H9 (cell line): ENCODE results near the gene GDAP1L1. TPM values are rescaled to one million over a fixed set of nuclear protein-coding genes. Genes with fewer than 3 reads are reported as not detected.

ENCODE experiments used
- DNase-seq: peaks from one replicate; pipeline ENCODE4 v3.0.0-alpha.2; 2017
- H2AFZ ChIP-seq: one replicate; pipeline ENCODE4 v1.6.1; 2013; ENCODE audit warnings: mild to moderate bottlenecking, low read length, control low read depth, moderate library complexity
- H2AK5ac ChIP-seq: 2 replicates; pipeline ENCODE4 v1.6.1; 2013; ENCODE audit warnings: low read length, control low read depth, mixed read lengths; ENCODE audit not compliant: insufficient read length
- H2BK120ac ChIP-seq: one replicate; pipeline ENCODE4 v1.6.1; 2013; ENCODE audit warnings: low read depth, mild to moderate bottlenecking, low read length, control low read depth, inconsistent platforms; ENCODE audit not compliant: poor library complexity, severe bottlenecking
- H2BK12ac ChIP-seq: 2 replicates; pipeline ENCODE4 v1.6.1; 2013; ENCODE audit warnings: low read length, control low read depth, mixed read lengths, low read depth; ENCODE audit not compliant: insufficient read length
- H2BK15ac ChIP-seq: 2 replicates; pipeline ENCODE4 v1.6.1; 2013; ENCODE audit warnings: low read depth, low read length, control low read depth
- H2BK20ac ChIP-seq: one replicate; pipeline ENCODE4 v1.6.1; 2013; ENCODE audit warnings: low read depth, mild to moderate bottlenecking, low read length, control low read depth, inconsistent platforms; ENCODE audit not compliant: poor library complexity, severe bottlenecking
- H2BK5ac ChIP-seq: 2 replicates; pipeline ENCODE4 v1.6.1; 2013; ENCODE audit warnings: low read length, control low read depth, mixed read lengths; ENCODE audit not compliant: insufficient read length
- H3K14ac ChIP-seq: 2 replicates; pipeline ENCODE4 v1.6.1; 2013; ENCODE audit warnings: low read length, control low read depth; ENCODE audit not compliant: insufficient read depth
- H3K18ac ChIP-seq: 2 replicates; pipeline ENCODE4 v1.6.1; 2013; ENCODE audit warnings: low read depth, mild to moderate bottlenecking, mixed read lengths, low read length, control low read depth; ENCODE audit not compliant: insufficient read length
- H3K23ac ChIP-seq: 2 replicates; pipeline ENCODE4 v1.6.1; 2013; ENCODE audit warnings: low read length, control low read depth, mixed read lengths, low read depth; ENCODE audit not compliant: insufficient read length
- H3K23me2 ChIP-seq: 2 replicates; pipeline ENCODE4 v1.6.1; 2013; ENCODE audit warnings: low read depth, mild to moderate bottlenecking, mixed read lengths, low read length, control low read depth; ENCODE audit not compliant: insufficient read length, poor library complexity, severe bottlenecking
- H3K27ac ChIP-seq: 2 replicates; pipeline ENCODE4 v1.5.1; 2013; ENCODE audit warnings: low read length, control low read depth, mixed read lengths, low read depth; ENCODE audit not compliant: insufficient read length
- H3K27me3 ChIP-seq: 2 replicates; pipeline ENCODE4 v1.6.1; 2013; ENCODE audit warnings: low read length, control low read depth, inconsistent platforms; ENCODE audit not compliant: insufficient read depth
- H3K4ac ChIP-seq: 2 replicates; pipeline ENCODE4 v1.6.1; 2013; ENCODE audit warnings: low read depth, mild to moderate bottlenecking, control low read depth, inconsistent platforms, low read length, moderate library complexity
- H3K4me1 ChIP-seq: 2 replicates; pipeline ENCODE4 v1.6.1; 2013; ENCODE audit warnings: low read length, control low read depth, inconsistent platforms; ENCODE audit not compliant: insufficient read depth
- H3K4me2 ChIP-seq: 2 replicates; pipeline ENCODE4 v1.6.1; 2013; ENCODE audit warnings: low read length, control low read depth, mixed read lengths; ENCODE audit not compliant: insufficient read length, insufficient read depth
- H3K56ac ChIP-seq: 2 replicates; pipeline ENCODE4 v1.6.1; 2013; ENCODE audit warnings: low read depth, mild to moderate bottlenecking, mixed read lengths, low read length, control low read depth; ENCODE audit not compliant: insufficient read length
- H3K79me1 ChIP-seq: 2 replicates; pipeline ENCODE4 v1.6.1; 2013; ENCODE audit warnings: low read depth, mild to moderate bottlenecking, moderate library complexity, low read length, control low read depth, inconsistent platforms; ENCODE audit not compliant: insufficient read depth, poor library complexity, severe bottlenecking
- H3K79me2 ChIP-seq: 2 replicates; pipeline ENCODE4 v1.6.1; 2013; ENCODE audit warnings: low read length, control low read depth, inconsistent platforms; ENCODE audit not compliant: insufficient read depth
- H3K9ac ChIP-seq: 2 replicates; pipeline ENCODE4 v1.6.1; 2013; ENCODE audit warnings: low read length, control low read depth, mixed read lengths; ENCODE audit not compliant: insufficient read length; ENCODE audit errors: extremely low read depth
- H3K9me3 ChIP-seq: one replicate; pipeline ENCODE4 v1.6.1; 2013; ENCODE audit warnings: low read depth, low read length, inconsistent platforms; ENCODE audit not compliant: control insufficient read depth
- H3T11ph ChIP-seq: one replicate; pipeline ENCODE4 v1.6.1; 2013; ENCODE audit warnings: mild to moderate bottlenecking, low read length, control low read depth, inconsistent platforms
- H4K20me1 ChIP-seq: one replicate; pipeline ENCODE4 v1.6.1; 2013; ENCODE audit not compliant: control insufficient read depth, insufficient read length, insufficient read depth
- H4K5ac ChIP-seq: 2 replicates; pipeline ENCODE4 v1.6.1; 2013; ENCODE audit warnings: low read depth, mild to moderate bottlenecking, mixed read lengths, low read length, control low read depth; ENCODE audit not compliant: insufficient read length
- H4K8ac ChIP-seq: replicated peaks from 2 replicates; pipeline ENCODE4 v1.6.1; 2013; ENCODE audit warnings: low read length, control low read depth, mixed read lengths, low read depth; ENCODE audit not compliant: insufficient read length
- H4K91ac ChIP-seq: 2 replicates; pipeline ENCODE4 v1.6.1; 2013; ENCODE audit warnings: low read depth, mild to moderate bottlenecking, moderate library complexity, mixed read lengths, low read length, control low read depth; ENCODE audit not compliant: insufficient read length
- H3K27ac Mint-ChIP-seq, 3 experiments: 2 replicates in 2 of 3; 3 replicates in 1 of 3; pipeline ENCODE4 v1.8.0; 2020 to 2021; ENCODE audit warnings: mixed read lengths in 3 of 3, mild to moderate bottlenecking in 1 of 3, moderate library complexity in 1 of 3
- H3K27me3 Mint-ChIP-seq: 2 replicates; pipeline ENCODE4 v1.8.0; 2021; ENCODE audit warnings: low read depth, mild to moderate bottlenecking, moderate library complexity, mixed read lengths
- H3K36me3 Mint-ChIP-seq, 3 experiments: 2 replicates in 2 of 3; 3 replicates in 1 of 3; pipeline ENCODE4 v1.8.0; 2020 to 2021; ENCODE audit warnings: low read depth in 3 of 3, mixed read lengths in 3 of 3; ENCODE audit not compliant: insufficient read depth in 1 of 3
- H3K4me1 Mint-ChIP-seq, 2 experiments: 2 replicates each; pipeline ENCODE4 v1.8.0; 2020; ENCODE audit warnings: mixed read lengths in 2 of 2
- H3K4me3 Mint-ChIP-seq, 2 experiments: 2 replicates in 1 of 2; 3 replicates in 1 of 2; pipeline ENCODE4 v1.8.0; 2020 to 2021; ENCODE audit warnings: mild to moderate bottlenecking in 2 of 2, mixed read lengths in 2 of 2, moderate library complexity in 1 of 2
- H3K9me3 Mint-ChIP-seq, 2 experiments: 2 replicates in 1 of 2; 3 replicates in 1 of 2; pipeline ENCODE4 v1.8.0; 2020; ENCODE audit warnings: mild to moderate bottlenecking in 2 of 2, mixed read lengths in 2 of 2, moderate library complexity in 1 of 2
- CTCF ChIP-seq: fragments of 200-600 bp; sonication (generic); conservative IDR thresholded peaks from 3 replicates; pipeline ENCODE4 v1.8.0; 2021; ENCODE audit warnings: antibody characterized with exemption, mild to moderate bottlenecking
- WGBS: extraction: QIAGEN DNeasy Blood & Tissue Kit; methylation state at CpG from one replicate; pipeline ENCODE4 v1.1.7; 2013; ENCODE audit warnings: missing lambda C conversion rate, low lambda C conversion rate, mixed read lengths; ENCODE audit not compliant: insufficient read length; ENCODE audit errors: extremely low coverage; 5-methylcytosine and 5-hydroxymethylcytosine counted together
- total RNA-seq: library from RNA; stranded (reverse); gene quantifications from 2 replicates; pipeline ENCODE4 v1.2.1, GENCODE V29; 2021

The GDAP1L1 gene
- total RNA-seq, 1 experiment from 2014 or later = 5.9 TPM

- H3K27me3 Mint-ChIP-seq = no peaks in the 10 kb centered on the region; the same call in 1 of the 2 replicates
- no peak overlapping the region for H3K27ac Mint-ChIP-seq
- no peak overlapping the region for H2BK120ac ChIP-seq
- no peaks in the 10 kb centered on the region for H3K79me1 ChIP-seq
- H3K4ac ChIP-seq = no peak overlapping the region
- H3T11ph ChIP-seq = no peak overlapping the region
- no peaks in the 10 kb centered on the region for H4K20me1 ChIP-seq
- H2AK5ac ChIP-seq = no peak overlapping the region
- H3K9me3 ChIP-seq = no peaks in the 10 kb centered on the region
- H2BK5ac ChIP-seq = no peak overlapping the region
- H3K4me1 Mint-ChIP-seq = peaks cover 8 to 14% of the 10 kb centered on the region in 2 experiments
- WGBS = no CpG with 5 or more reads among the region's 3 CpGs
- H2AFZ ChIP-seq = no peak overlapping the region
- H3K27ac ChIP-seq = no peak overlapping the region
- H3K18ac ChIP-seq = no peak overlapping the region
- no peak overlapping the region for H3K4me3 Mint-ChIP-seq
- H3K79me2 ChIP-seq = no peaks in the 10 kb centered on the region
- no peaks in the 10 kb centered on the region for H3K9me3 Mint-ChIP-seq
- no peak overlapping the region for H3K23ac ChIP-seq
- no peak overlapping the region for H2BK15ac ChIP-seq
- H2BK12ac ChIP-seq = no peak overlapping the region
- H3K56ac ChIP-seq = no peak overlapping the region
- H3K14ac ChIP-seq = no peak overlapping the region
- no peak overlapping the region for H2BK20ac ChIP-seq
- no peak overlapping the region for H4K5ac ChIP-seq
- no peak overlapping the region for H3K4me2 ChIP-seq
- no peaks in the 10 kb centered on the region for H3K23me2 ChIP-seq
- H3K4me1 ChIP-seq = no peaks in the 10 kb centered on the region
- no peak overlapping the region for H3K9ac ChIP-seq
- H3K36me3 Mint-ChIP-seq = no peaks in the 10 kb centered on the region
- DNase-seq = peak; percentile 41
- H3K27me3 ChIP-seq = no peaks in the 10 kb centered on the region
- no peak overlapping the region for H4K91ac ChIP-seq
- peak; percentile 50 for TF ChIP-seq CTCF
- no peak overlapping the region for H4K8ac ChIP-seq
These were observed 6.4 kb downstream of the GDAP1L1 start for GRCh38 chr20:44253528-44253927.
